Skin of body (tissue), 2 donors: Measurements from ENCODE around the gene FITM2. TPM values are rescaled to one million over a fixed set of nuclear protein-coding genes. Genes with fewer than 3 reads are reported as not detected.
A peak's percentile ranks its signal among the peaks of the same experiment; 100 is the strongest.
"Not testable (repeated sequence)": the region's sequence is repeated elsewhere in the genome, so short reads cannot be mapped to it uniquely, and the experiment has no call there.

Experiments
- DNase-seq: peaks from one replicate; lab custom pipeline; 2025; lab: John Stamatoyannopoulos, UW
- total RNA-seq: library from RNA; depleted of rRNA; stranded (reverse); fragments of >200 nt; gene quantifications from one replicate; pipeline ENCODE4 v1.2.3, GENCODE V29; 2014

FITM2 gene
- total RNA-seq, 1 donor from 2014 or later, result 7.4 TPM

DNA sequence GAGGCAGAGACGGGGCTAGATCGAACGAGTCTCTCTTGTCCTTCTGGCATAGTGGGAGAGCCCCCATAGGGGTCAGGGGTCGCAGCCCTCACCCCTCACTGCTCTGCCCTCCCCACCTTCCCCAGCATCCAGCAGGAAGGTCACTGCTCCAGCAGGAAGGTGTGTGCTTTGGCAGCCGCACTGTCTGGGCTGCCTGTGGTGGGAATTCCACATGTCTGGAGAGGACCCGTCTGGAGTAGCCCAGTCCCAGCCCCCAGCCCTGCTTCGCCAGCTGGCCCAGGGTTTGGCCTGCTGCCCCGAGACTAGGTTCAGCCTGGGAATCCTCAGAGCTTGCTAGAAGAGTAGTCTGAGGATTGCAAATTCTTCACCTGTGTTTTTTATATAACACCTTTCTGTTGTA, 23.3 kb upstream of the FITM2 start:
- DNase-seq, result no peak

DNA sequence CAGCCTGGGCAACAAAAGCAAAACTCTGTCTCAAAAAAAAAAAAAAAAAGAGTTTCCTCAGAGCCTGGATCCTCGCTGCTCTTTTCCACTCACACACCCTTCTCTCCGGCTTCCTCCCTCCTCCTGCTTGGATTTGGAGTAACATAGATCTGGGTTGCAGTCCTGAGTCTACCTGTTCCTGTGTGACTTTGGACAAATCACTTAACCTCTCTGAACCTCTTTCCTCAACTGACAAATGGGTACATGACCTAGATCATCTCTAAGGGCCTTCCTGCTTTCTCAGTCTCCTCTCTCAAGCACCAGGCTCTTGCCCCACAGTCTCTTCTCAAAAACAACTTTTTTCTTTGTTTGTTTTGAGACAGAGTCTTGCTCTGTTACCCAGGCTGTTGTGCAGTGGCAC, 20.2 kb upstream of the FITM2 start:
- no peak for DNase-seq

DNA sequence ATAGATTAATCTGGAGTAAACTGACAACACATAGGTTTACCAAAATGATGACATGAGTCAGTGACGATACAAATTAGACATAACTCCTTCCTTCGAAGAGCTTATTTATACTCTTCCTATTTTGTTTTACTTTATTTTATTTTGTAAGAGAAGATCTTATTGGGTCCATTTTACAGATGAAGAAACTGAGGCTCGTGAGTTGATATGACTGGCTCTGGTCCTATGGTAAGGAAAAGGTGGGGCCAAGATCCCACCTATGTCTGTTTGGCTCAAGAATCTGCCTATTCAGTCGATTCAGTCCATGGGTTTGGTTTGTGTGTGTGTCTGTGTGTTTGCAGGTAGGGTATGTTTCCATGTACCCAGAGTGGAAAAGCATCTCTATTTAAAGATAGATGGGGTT, 17.4 kb upstream of the FITM2 start:
- no peak for DNase-seq

DNA sequence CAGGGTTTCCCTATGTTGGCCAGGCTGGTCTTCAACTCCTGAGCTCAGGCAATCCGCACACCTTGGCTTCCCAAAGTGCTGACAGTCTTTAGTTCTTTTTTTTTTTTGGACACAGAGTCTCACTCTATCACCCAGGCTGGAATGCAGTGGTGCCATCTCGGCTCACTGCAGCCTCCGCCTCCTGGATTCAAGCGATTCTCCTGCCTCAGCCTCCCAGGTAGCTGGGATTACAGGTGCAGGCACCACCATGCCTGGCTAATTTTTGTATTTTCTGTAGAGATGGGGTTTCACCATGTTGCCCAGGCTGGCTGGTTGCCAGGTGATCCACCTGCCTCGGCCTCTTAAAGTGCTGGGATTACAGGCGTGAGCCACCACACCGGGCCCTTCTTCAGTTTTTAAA, 16.7 kb upstream of the FITM2 start:
- not testable (repeated sequence) for DNase-seq

DNA sequence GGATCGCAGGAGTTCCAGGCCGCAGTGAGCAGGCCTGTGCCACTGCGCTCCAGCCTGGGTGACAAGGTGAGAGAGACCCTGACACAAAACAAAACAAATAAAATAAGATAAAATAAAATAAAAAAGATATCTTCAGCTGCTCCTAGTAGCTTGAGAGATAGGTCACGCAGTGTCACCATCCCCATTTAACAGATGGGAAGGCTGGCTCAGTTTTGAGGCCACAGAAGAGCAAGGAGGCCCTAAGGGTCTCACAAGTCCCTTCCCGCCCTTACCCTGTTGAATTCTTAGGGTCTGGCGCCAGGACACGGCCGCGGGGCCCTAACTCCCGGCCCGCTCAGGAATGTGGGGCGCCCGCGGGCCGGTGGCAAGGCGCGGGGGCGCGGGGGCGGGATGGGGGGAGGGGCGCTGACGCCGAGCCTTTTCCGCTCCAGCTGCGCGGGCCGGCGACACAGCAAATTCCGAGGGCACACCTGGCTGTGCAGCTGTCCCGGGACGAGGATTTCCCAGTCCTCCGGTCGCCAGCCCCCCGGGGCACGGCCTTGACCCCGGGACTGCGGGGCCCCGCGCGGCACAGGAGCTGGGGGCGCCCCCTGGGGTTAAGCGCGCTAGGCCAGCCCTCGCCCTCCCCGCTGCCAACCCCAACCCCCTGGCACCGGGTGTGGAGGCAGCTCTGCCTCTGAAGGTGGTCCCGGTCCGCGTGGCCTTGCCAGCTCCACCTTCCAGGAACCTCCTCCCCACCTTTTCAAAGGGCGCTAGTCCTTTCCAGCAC, 15.6 kb upstream of the FITM2 start:
- no peak for DNase-seq

DNA sequence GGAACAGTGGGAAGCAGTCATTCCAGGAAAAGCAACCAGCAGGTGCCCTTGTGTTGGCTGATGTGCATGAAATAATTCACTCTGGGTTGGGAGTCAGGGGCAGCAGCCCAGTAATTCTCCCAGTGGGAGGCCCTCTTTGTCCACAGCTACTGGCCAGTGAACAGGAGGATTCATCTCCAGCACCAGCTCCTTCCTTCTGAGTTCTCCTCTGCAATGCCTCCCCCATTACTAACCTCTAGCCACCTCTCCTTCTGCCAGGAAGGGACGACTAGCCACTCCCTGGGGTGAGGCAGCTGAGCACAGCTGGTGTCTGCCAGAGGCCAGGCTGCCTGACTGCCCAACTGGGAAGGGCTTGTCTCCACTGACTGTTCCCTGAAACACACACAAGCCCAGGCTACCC, 13.3 kb upstream of the FITM2 start:
- no peak for DNase-seq

DNA sequence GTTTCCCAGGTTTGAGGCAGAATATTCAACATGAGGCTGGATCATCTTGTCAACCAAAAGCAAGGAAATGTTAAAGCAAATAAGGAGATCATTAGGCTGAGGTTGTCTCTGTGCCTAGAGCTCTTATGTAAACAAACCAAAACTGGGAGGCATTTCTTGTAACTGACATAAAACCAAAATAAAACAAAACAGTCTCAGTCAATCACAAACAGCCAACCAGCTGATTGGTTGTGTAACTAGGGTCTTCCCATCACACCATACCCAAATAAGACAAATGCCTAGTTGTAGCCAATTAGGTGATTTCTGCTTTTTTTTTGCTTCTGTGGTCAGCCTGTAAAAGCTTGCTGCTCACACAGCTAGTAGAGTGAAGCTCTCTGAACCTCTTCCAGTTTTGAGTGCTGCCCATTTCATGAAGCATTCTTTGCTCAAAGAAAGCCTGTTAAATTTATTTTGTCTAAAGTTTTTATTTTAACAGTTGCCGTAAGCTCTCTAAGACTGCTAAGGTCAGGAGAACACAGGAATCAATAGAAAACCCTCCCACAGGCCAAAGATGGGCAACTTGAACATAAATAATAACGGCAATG, 8.9 kb upstream of the FITM2 start:
- no peak for DNase-seq

DNA sequence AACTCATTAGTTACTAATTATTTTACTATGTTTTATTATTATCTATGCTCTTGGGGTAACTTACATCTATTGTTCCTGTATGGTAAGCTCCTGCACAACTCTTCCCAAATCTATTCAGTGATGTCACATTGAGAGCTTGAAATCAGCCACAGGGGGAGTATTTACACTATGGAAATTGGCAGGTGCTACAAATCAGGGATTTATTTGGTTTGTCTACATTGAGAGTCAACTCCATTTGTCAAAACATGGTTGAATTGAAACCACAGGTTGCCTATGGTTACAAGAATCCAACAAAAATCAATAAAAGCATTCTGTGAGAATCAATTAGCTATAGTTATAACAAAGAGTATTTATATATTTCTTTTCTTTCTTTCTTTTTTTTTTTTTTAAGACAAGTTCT, 3.9 kb upstream of the FITM2 start:
- DNase-seq, result no peak

DNA sequence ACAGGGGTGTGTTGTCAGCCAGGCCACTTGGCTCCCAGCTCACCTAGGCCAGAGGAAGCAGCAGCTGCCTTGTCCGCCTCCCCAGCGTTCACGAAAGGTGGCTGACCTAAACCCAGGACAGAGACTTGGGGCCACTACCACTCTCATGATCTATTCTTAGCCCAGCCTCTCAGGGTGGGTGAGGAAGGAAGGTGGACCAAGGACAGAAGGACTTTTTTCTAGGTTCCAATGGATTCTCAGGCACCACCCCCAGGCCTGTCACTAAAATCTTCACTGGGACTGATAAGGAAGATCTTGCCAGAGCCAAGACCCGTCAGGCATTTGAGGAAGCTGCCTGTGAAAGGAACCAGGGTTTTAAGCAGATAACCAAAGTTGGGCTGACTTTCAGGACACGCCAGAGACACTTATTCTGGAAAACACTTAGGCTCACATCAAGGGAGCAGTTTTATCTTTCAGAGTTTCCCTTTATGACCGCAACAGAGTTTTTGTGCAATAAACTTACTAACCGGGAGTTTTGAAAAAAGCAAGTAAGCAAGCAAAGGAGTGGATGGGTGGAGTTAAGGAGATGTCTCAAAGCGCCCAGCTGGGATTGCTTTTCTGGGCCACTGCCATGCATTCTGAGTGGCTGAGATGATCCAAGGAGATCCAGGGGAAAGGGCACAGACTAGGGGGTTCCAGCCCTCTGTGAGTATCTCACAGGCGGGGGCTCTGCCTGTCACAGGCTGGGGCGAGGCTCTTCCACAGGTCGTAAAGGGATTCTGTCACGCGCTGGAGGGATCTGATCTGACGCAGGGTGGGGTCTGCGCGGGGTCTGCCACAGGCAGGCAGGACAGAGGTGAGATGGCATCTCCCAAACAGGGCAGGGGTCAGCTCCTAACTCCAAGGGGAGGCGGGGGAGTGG, 989 bp downstream of the FITM2 start:
- DNase-seq, result peak; percentile 17

DNA sequence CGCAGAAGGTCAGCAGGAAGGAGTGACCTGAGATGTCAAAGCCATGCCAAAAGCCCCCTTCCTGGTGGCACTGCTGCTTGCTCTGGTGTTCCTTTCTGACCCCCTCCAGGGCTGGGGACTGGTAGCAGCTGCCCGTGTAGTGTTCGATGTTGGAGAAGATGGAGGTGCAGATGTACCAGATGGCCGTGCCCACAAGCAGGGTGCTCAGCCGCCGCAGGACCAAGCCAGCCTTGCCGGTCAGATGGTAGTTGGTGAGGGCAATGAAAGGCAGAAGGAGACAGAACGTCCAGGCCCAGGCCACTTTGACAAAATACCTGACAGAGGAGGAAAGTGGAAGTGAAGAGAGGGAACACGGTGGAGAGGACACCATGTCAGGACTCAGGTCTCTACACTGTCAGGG, 4.1 kb downstream of the FITM2 start:
- DNase-seq, result no peak

DNA sequence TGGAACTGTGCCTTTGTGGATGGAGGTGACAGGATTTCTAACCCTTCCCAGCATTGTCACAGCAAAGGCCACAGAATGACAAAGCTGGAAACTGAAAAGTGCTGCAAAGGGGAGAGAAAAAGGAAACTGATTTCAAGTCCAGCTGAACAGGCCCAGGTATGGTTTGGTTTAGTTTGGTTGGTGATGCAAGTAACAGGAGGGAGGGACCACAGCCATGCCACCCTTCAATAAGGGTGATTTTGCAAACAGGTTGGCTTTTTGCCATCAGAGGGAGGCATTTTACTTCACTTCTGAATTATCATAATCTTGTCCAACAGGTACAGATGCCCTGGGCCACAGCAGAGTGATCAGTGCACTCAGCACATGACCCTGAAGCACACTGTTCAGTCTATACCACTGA, 6.6 kb downstream of the FITM2 start:
- DNase-seq, result no peak

DNA sequence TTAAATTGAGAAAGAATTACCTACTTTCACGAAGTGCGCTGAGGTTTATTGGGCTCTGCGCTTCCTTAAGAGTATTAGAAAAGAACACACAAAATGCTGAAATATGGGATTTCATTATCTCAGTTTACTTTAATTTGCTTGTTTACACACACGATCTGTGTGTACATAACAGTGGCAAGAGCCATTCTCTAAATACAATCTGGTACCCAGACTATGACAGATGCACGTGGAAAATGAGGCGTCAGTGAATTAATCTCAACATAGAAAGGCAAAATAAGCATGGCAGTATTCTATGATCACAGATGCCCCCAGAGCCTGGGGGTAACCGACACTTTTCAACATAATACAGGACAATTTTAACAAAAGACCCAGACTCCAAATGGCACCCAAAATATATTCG, 8.3 kb downstream of the FITM2 start:
- DNase-seq, result no peak

DNA sequence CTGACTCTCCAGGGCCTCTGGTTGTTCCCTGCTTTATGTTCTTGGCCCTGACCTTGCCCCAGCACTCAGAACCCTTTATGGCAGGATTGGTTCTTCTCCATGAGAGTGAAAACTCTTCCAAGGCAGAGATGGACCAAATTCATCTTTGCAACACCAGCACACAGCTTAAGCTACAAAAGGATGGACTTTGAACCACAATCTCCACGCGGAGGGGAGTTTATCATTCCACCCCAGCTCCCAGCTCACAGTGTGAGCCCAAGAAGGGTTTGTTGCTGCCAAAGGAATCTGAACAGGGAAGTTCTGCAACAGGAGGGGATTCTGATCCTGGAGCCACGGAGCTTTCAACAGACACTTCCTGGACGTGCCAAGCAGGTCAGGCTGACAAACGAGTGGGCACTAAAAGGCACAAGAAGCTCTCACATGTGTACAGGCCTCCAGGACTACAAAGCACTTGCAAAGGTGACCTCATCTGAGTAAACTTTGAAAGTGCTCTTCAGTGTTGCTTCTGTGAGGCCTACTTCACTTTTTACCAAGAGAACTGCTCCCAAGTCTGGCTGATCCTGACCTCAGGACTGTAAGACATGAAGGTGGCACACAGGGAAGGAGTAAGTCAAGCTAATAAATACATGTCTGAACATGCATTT, 8.9 kb downstream of the FITM2 start:
- no peak for DNase-seq

DNA sequence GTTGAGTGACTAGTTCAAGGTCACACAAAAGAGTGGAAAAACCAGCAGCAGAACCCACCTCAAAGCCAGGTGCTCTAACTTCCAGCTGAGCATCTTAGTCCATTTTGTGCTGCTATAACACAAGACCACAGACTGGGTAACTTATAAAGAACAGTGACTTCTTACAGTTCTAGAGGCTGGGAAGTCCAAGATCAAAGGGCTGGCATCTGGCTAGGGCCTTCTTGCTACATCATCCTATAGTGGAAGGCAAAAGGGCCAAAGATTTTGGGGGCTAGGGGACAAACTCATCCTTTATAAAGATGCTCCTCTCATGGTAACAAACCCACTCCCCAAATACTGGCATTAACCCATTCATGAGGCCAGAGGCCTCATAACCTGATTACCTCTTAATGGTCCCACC, 9.7 kb downstream of the FITM2 start:
- no peak for DNase-seq

DNA sequence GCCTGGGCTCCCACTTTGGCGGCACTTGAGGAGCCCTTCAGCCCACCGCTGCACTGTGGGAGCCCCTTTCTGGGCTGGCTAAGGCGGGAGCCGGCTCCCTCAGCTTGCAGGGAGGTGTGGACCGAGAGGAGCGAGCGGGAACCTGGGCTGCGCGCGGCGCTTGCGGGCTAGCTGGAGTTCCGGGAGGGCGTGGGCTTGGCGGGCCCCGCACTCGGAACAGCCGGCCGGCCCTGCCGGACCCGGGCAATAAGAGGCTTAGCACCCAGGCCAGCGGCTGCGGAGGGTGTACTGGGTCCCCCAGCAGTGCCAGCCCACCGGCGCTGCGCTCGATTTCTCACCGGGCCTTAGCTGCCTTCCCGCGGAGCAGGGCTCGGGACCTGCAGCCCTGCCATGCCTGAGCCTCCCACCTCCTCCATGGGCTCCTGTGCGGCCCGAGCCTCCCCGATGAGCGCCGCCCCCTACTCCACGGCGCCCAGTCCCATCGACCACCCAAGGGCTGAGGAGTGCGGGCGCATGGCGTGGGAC, 11.9 kb downstream of the FITM2 start:
- not testable (repeated sequence) for DNase-seq

DNA sequence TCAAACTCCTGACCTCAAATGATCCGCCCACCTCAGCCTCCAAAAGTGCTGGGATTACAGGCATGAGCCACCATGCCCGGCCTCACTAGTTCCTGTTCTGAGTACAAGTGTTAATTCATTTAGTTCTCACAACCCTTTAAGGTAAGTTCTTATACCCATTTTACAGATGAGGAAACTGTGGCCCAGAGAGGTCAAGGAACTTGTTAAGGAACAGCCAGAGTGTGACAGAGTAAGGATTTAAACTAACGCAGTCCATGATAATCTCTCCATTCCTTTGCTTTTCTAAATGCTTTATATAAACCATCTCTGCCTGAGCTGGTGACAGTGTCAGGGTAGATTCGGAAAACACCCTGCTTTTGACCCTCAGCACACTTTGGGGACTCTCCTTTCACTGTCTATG, 13.3 kb downstream of the FITM2 start:
- no peak for DNase-seq

DNA sequence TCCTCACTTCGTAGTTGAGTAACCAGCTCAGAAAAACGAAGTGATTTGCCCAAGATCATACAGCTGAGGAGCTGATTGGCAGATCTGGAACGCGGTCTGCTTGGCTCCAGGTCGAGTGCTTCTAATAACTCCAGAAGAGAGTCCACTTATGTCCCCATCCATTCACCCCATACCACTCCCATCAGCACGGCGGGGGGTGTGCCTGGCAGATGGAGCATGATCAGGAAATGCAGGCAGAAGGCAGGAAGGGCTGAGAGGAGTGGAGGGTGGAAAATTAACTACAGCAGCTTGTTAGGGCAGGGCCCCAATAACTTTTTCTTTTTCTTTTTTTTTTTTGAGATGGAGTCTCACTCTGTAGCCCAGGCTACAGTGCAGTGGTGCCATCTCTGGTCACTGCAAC, 15.0 kb downstream of the FITM2 start:
- no peak for DNase-seq

DNA sequence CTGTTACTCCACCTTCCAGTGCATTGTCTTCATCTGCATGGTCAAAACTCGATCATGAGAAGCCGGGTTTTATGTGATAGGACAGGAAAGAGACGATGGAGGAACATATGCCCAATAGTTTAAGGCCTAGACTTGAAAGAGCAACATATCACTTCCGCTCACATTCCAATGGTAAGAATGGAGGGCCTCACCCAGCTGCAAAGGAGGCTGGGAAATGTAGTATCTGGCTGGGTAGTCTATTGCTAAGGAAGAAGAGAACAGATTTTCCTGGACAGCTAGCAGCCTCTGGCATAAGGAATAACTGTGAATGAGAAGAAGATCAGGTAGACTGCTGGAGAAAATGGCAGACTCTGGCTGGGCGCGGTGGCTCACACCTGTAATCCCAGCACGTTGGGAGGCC, 19.2 kb downstream of the FITM2 start:
- DNase-seq, result no peak

DNA sequence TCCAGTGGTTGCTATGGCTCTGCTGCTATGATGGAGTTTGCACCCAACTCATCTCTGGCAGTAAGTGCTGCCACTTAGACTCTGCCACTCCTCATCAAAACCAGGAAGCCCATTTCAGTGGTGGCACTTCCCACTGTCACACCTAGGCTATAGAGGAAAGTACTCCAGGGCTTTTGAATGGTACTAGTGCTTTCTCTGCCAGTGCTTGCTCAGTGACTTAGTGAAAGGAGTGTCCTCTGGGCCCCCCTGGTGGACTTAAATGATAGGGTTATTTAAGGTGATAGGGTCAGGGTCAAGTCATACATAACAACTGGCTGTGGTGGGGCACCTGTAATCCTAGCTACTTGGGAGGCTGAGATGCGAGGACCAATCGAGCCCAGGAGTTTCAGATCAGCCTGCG, 22.8 kb downstream of the FITM2 start:
- DNase-seq, result no peak

DNA sequence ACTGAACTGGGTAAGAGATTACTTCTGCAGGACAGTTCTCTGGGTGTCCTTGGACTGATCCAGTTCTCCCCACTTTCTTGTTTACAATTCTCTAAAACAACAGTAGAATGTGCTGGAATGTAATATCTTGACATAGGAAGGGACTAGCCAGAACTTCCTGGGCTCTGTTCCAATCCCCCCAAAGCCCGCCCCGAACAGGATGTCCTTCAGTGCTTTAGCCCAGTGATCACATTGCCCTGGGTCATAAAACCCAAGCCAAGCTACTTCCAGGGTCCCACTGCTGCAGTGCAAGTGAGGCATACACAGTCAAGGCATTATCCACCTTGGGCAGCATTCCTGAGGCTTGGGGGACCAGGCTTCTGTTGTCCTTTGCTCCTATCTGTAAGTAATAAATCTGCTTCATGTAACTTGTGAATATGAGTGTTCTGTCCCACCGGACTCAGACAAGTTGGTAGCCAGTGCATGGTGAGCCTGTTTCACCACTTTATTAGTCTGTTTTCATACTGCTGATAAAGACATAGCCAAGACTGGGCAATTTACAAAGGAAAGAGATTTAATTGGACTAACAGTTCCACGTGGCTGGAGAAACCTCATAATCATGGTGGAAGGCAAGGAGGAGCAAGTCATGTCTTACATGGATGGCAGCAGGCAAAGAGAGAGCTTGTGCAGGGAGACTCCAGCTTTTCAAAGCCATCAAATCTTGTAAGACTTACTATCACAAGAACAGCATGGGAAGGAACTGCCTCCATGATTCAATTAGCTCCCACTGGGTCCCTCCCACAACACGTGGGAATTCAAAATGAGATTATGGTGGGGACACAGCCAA, 23.5 kb downstream of the FITM2 start:
- DNase-seq, result no peak

DNA sequence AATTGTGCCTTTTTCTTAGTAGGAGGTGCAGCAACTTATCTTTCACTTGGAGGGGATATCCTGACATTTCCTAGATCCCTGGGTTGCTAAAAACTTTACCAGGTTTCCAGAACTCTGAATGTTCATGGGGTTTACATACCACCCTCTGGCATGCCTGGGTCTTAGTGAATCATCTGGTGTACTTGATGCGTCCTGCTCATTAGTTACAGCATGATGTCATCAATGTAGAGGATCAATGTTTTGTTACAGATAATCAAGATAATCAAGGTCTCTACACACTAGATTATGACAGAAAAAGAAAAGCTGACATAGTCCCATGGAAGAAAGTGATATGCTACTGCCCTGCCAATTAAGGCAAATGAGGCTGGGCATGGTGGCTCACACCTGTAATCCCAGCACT, 27.0 kb downstream of the FITM2 start:
- DNase-seq, result no peak
